Loucy (cell line): ENCODE data around the gene CAMK1.
A peak's percentile ranks its signal among the peaks of the same experiment; 100 is the strongest.

Experiments
- H2AFZ ChIP-seq: fragments of 200-600 bp; sonication (generic); 2 replicates; pipeline ENCODE4 v1.6.0; 2016; ENCODE audit warnings: antibody characterized with exemption, mild to moderate bottlenecking, low read length, moderate library complexity
- H3F3A ChIP-seq: fragments of 200-600 bp; 2 replicates; pipeline ENCODE4 v1.6.0; 2016; ENCODE audit warnings: antibody characterized with exemption, low read depth, mild to moderate bottlenecking
- H3K27me3 ChIP-seq: fragments of 200-600 bp; sonication (generic); 2 replicates; pipeline ENCODE4 v1.6.1; 2014; ENCODE audit warnings: low read length, mild to moderate bottlenecking; ENCODE audit not compliant: insufficient read depth, poor library complexity, severe bottlenecking
- H3K36me3 ChIP-seq: fragments of 200-600 bp; sonication (generic); 2 replicates; pipeline ENCODE4 v1.6.1; 2016; ENCODE audit warnings: low read length; ENCODE audit not compliant: insufficient read depth
- H3K4me1 ChIP-seq: fragments of 200-600 bp; sonication (generic); 2 replicates; pipeline ENCODE4 v1.5.1; 2014; ENCODE audit warnings: low read length, mild to moderate bottlenecking; ENCODE audit not compliant: insufficient read depth, poor library complexity, severe bottlenecking
- H3K4me2 ChIP-seq: fragments of 200-600 bp; sonication (generic); 2 replicates; pipeline ENCODE4 v1.6.0; 2014; ENCODE audit warnings: antibody characterized with exemption, low read length, low read depth, mild to moderate bottlenecking; ENCODE audit not compliant: poor library complexity, severe bottlenecking
- H3K4me3 ChIP-seq: fragments of 200-600 bp; sonication (generic); 2 replicates; pipeline ENCODE4 v1.5.1; 2014; ENCODE audit warnings: low read length, mild to moderate bottlenecking, mixed read lengths; ENCODE audit not compliant: poor library complexity, severe bottlenecking
- H3K79me2 ChIP-seq: fragments of 200-600 bp; sonication (generic); 2 replicates; pipeline ENCODE4 v1.6.1; 2014; ENCODE audit warnings: low read length; ENCODE audit not compliant: insufficient read depth
- H3K9ac ChIP-seq: fragments of 200-600 bp; sonication (generic); 2 replicates; pipeline ENCODE4 v1.6.0; 2014; ENCODE audit warnings: mild to moderate bottlenecking, low read depth, low read length, moderate library complexity; ENCODE audit not compliant: poor library complexity, severe bottlenecking
- H3K9me2 ChIP-seq: fragments of 200-600 bp; sonication (generic); replicated peaks from 2 replicates; pipeline ENCODE4 v1.6.1; 2016; ENCODE audit warnings: low read depth, low read length, mixed read lengths
- H3K9me3 ChIP-seq: fragments of 200-600 bp; sonication (generic); 2 replicates; pipeline ENCODE4 v1.6.1; 2014; ENCODE audit warnings: mild to moderate bottlenecking, antibody characterized with exemption, low read length, low read depth; ENCODE audit not compliant: insufficient read depth
- H4K20me1 ChIP-seq: fragments of 200-600 bp; sonication (generic); 2 replicates; pipeline ENCODE4 v1.6.0; 2014; ENCODE audit warnings: antibody characterized with exemption, low read length, mild to moderate bottlenecking; ENCODE audit not compliant: insufficient read depth, poor library complexity, severe bottlenecking
- CTCF ChIP-seq: fragments of 200-600 bp; sonication (generic); conservative IDR thresholded peaks from 2 replicates; pipeline ENCODE4 v1.5.1; 2014; ENCODE audit warnings: mild to moderate bottlenecking, antibody characterized with exemption, low read length
- EZH2phosphoT487 ChIP-seq: fragments of 200-600 bp; IDR thresholded peaks from 2 replicates; pipeline ENCODE4 v1.6.1; 2018; ENCODE audit warnings: antibody characterized with exemption, mild to moderate bottlenecking, moderate library complexity, borderline replicate concordance

CAMK1 gene

GRCh38 chr3:9786825-9787669 lies 17.3 kb upstream of the CAMK1 start:
- Histone ChIP-seq H3F3A (no peaks in the 10 kb centered on the region), H3K4me3 (no peak overlapping the region), H4K20me1 (no peaks in the 10 kb centered on the region), H3K9me2 (no peaks in the 10 kb centered on the region), H2AFZ (no peak overlapping the region), H3K79me2 (peaks cover 30% of the 10 kb centered on the region), H3K9ac (no peak overlapping the region), H3K36me3 (peaks cover 3% of the 10 kb centered on the region; the same call in 1 of the 2 replicates), H3K4me1 (peaks cover 34% of the 10 kb centered on the region), H3K27me3 (no peaks in the 10 kb centered on the region), H3K4me2 (no peak overlapping the region), H3K9me3 (no peaks in the 10 kb centered on the region)
- TF ChIP-seq CTCF (peak; percentile 76), EZH2phosphoT487 (no peak)

- H3K79me2 ChIP-seq: peaks cover 24% of the 10 kb centered on the region
- no peaks in the 10 kb centered on the region for H4K20me1 ChIP-seq
- H3K9me3 ChIP-seq: no peaks in the 10 kb centered on the region
- H3F3A ChIP-seq: peaks cover 3% of the 10 kb centered on the region; the same call in 1 of the 2 replicates
- H2AFZ ChIP-seq: no peak overlapping the region
- peaks cover 34% of the 10 kb centered on the region for H3K4me1 ChIP-seq
- no peaks in the 10 kb centered on the region for H3K9me2 ChIP-seq
- TF ChIP-seq CTCF (no peak), EZH2phosphoT487 (no peak)
- H3K9ac ChIP-seq: no peak overlapping the region
- no peak overlapping the region for H3K4me3 ChIP-seq
- no peak overlapping the region for H3K4me2 ChIP-seq
- H3K36me3 ChIP-seq: peaks cover 3% of the 10 kb centered on the region; the same call in 1 of the 2 replicates
- H3K27me3 ChIP-seq: no peaks in the 10 kb centered on the region
These were observed 16.5 kb upstream of the CAMK1 start for GRCh38 chr3:9786209-9786739.

- Histone ChIP-seq H4K20me1 (no peaks in the 10 kb centered on the region), H3K27me3 (no peaks in the 10 kb centered on the region), H3K9me2 (no peaks in the 10 kb centered on the region), H3K9ac (no peak overlapping the region), H3K9me3 (no peaks in the 10 kb centered on the region), H3K4me3 (no peak overlapping the region), H3K36me3 (peaks cover 3% of the 10 kb centered on the region; the same call in 1 of the 2 replicates), H3K4me2 (no peak overlapping the region), H3K79me2 (peaks cover 18% of the 10 kb centered on the region), H3F3A (peaks cover 9% of the 10 kb centered on the region), H2AFZ (no peak overlapping the region), H3K4me1 (peaks cover 35% of the 10 kb centered on the region)
- TF ChIP-seq CTCF: no peak
- no peak for TF ChIP-seq EZH2phosphoT487
These were observed 15.9 kb upstream of the CAMK1 start for GRCh38 chr3:9785602-9786001.
